Trophoblast cell (in vitro differentiated cells and primary cell): Measurements from ENCODE around the gene CCDC24.

ENCODE experiments used
- DNase-seq, 2 donors: peaks; one replicate each; pipeline ENCODE4 v3.0.0-alpha.2; 2016
- H2AFZ ChIP-seq: 2 replicates; pipeline ENCODE4 v1.6.1; 2013; ENCODE audit warnings: low read length, moderate library complexity, mild to moderate bottlenecking; ENCODE audit not compliant: insufficient read depth, poor library complexity
- H2AK5ac ChIP-seq: 2 replicates; pipeline ENCODE4 v1.6.1; 2013; ENCODE audit warnings: mild to moderate bottlenecking, low read length
- H2BK120ac ChIP-seq: 2 replicates; pipeline ENCODE4 v1.6.1; 2013; ENCODE audit warnings: low read length, mild to moderate bottlenecking, moderate library complexity; ENCODE audit not compliant: insufficient read depth, poor library complexity
- H2BK12ac ChIP-seq: 2 replicates; pipeline ENCODE4 v1.6.1; 2013; ENCODE audit warnings: mild to moderate bottlenecking, low read length, moderate library complexity
- H2BK5ac ChIP-seq: 2 replicates; pipeline ENCODE4 v1.6.1; 2013; ENCODE audit warnings: low read length, low read depth, moderate library complexity, mild to moderate bottlenecking; ENCODE audit not compliant: poor library complexity
- H3K14ac ChIP-seq: 2 replicates; pipeline ENCODE4 v1.6.1; 2013; ENCODE audit warnings: mild to moderate bottlenecking, low read length
- H3K18ac ChIP-seq: 2 replicates; pipeline ENCODE4 v1.6.1; 2013; ENCODE audit warnings: mild to moderate bottlenecking, low read length
- H3K23ac ChIP-seq: 2 replicates; pipeline ENCODE4 v1.6.1; 2013; ENCODE audit warnings: low read length
- H3K27ac ChIP-seq: 2 replicates; pipeline ENCODE4 v1.5.1; 2013; ENCODE audit warnings: low read depth, mild to moderate bottlenecking, inconsistent platforms, low read length, moderate library complexity
- H3K27me3 ChIP-seq: 2 replicates; pipeline ENCODE4 v1.6.1; 2013; ENCODE audit warnings: inconsistent platforms, mild to moderate bottlenecking, low read length, moderate library complexity; ENCODE audit not compliant: insufficient read depth
- H3K36me3 ChIP-seq, 2 experiments: 1 replicate in 1 of 2; 2 replicates in 1 of 2; pipeline ENCODE4 v1.6.1; 2013; ENCODE audit warnings: low read length in 2 of 2, mild to moderate bottlenecking in 2 of 2, moderate library complexity in 1 of 2; ENCODE audit not compliant: insufficient read depth in 2 of 2, control insufficient read depth in 1 of 2
- H3K4ac ChIP-seq: 2 replicates; pipeline ENCODE4 v1.6.1; 2013; ENCODE audit warnings: low read depth, mild to moderate bottlenecking, low read length, moderate library complexity
- H3K4me1 ChIP-seq, 2 experiments: 1 replicate in 1 of 2; 2 replicates in 1 of 2; pipeline ENCODE4 v1.6.1; 2013; ENCODE audit warnings: low read length in 2 of 2, mild to moderate bottlenecking in 2 of 2, moderate library complexity in 1 of 2; ENCODE audit not compliant: insufficient read depth in 2 of 2, control insufficient read depth in 1 of 2
- H3K4me2 ChIP-seq: 2 replicates; pipeline ENCODE4 v1.6.1; 2013; ENCODE audit warnings: inconsistent platforms, mild to moderate bottlenecking, low read length, moderate library complexity
- H3K4me3 ChIP-seq: 2 replicates; pipeline ENCODE4 v1.5.1; 2013; ENCODE audit warnings: mild to moderate bottlenecking, low read depth, low read length, inconsistent platforms
- H3K79me1 ChIP-seq: one replicate; pipeline ENCODE4 v1.6.1; 2013; ENCODE audit warnings: low read length
- H3K79me2 ChIP-seq: 2 replicates; pipeline ENCODE4 v1.6.1; 2013; ENCODE audit warnings: low read length, mild to moderate bottlenecking; ENCODE audit not compliant: control insufficient read depth, insufficient read depth, poor library complexity
- H3K9ac ChIP-seq: 2 replicates; pipeline ENCODE4 v1.6.1; 2013; ENCODE audit warnings: mild to moderate bottlenecking, low read length
- H3K9me3 ChIP-seq: 2 replicates; pipeline ENCODE4 v1.6.1; 2013; ENCODE audit warnings: low read depth, mild to moderate bottlenecking, control low read depth, inconsistent platforms, low read length; ENCODE audit not compliant: insufficient read depth
- H4K12ac ChIP-seq: 2 replicates; pipeline ENCODE4 v1.6.1; 2013; ENCODE audit warnings: low read depth, mild to moderate bottlenecking, low read length, moderate library complexity
- H4K8ac ChIP-seq: 2 replicates; pipeline ENCODE4 v1.6.1; 2013; ENCODE audit warnings: low read depth, mild to moderate bottlenecking, low read length, moderate library complexity
- H4K91ac ChIP-seq: one replicate; pipeline ENCODE4 v1.6.1; 2013; ENCODE audit warnings: low read depth, mild to moderate bottlenecking, low read length, moderate library complexity
- WGBS: extraction: QIAGEN DNeasy Blood & Tissue Kit; methylation state at CpG from one replicate; pipeline ENCODE4 v1.1.7; 2013; ENCODE audit warnings: missing lambda C conversion rate; ENCODE audit not compliant: insufficient read length, insufficient coverage; ENCODE audit errors: extremely low coverage; 5-methylcytosine and 5-hydroxymethylcytosine counted together

The CCDC24 gene

DNA sequence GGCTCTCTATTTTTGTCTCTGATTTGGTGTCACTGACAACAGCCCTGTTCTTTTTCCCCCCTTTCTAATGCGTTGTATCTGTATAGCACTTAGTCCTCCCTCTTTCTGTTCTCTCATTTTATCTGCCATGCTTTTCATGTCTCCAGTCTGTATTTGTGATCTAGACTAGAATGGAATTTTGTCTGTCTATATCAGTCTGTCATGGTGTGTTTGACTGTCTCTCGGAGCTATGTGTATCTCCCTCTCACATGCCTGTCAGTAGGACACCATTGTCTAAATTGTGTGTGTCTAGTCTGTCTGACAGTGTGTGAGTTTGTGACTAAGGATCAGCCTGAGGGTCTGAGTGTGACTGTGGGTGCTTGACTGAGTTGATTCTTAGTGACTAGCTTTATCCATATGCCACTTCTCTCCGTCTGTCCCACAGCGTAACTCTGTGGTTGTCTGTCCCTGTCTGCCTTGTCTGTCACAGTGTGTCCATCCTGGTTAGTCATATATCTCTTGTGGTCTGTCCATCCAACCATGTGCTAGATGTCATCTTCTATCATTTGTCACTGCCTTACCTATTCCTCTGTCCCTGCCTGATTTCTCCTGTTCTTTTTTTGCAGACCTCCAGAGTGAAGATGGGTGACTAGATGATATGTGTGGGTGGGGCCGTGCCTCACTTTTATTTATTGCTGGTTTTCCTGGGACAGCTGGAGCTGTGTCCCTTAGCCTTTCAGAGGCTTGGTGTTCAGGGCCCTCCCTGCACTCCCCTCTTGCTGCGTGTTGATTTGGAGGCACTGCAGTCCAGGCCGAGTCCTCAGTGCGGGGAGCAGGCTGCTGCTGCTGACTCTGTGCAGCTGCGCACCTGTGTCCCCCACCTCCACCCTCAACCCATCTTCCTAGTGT is 13.8 kb upstream of the CCDC24 start:
- H4K12ac ChIP-seq: no peak overlapping the region
- H3K14ac ChIP-seq: no peak overlapping the region
- H3K9me3 ChIP-seq: no peaks in the 10 kb centered on the region
- H3K9ac ChIP-seq: peak overlapping the region; percentile 22
- peaks cover 16 to 22% of the 10 kb centered on the region in 2 experiments for H3K4me1 ChIP-seq
- H3K4ac ChIP-seq: no peak overlapping the region
- H3K27ac ChIP-seq: no peak overlapping the region
- H3K36me3 ChIP-seq: peaks cover 34% of the 10 kb centered on the region in 2 experiments
- no peak overlapping the region for H4K8ac ChIP-seq
- no peak overlapping the region for H3K18ac ChIP-seq
- H2AK5ac ChIP-seq: no peak overlapping the region
- peaks cover 17% of the 10 kb centered on the region for H3K79me1 ChIP-seq
- no peak overlapping the region for H2BK120ac ChIP-seq
- no peaks in the 10 kb centered on the region for H3K27me3 ChIP-seq
- H3K79me2 ChIP-seq: peaks cover 18% of the 10 kb centered on the region
- no peak overlapping the region for H3K4me3 ChIP-seq
- H2BK5ac ChIP-seq: no peak overlapping the region
- no peak for DNase-seq
- H2AFZ ChIP-seq: no peak overlapping the region
- no CpG with 5 or more reads among the region's 9 CpGs for WGBS
- H4K91ac ChIP-seq: no peak overlapping the region
- no peak overlapping the region for H3K23ac ChIP-seq
- H2BK12ac ChIP-seq: no peak overlapping the region
- H3K4me2 ChIP-seq: no peak overlapping the region

DNA sequence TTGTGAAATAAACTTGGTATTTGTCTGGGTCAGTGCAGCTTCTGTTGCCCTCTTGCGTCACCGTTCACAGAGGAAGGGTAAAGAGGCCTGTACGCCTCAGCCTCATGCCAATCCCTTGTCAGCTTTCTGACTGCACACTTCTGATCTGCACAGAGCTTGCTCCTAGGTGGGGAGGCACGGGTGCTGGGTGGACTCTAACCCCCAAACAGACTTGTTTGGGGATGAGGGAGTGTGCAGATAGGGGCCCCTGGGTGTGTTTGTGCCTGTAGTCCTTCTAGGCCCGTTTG is 13.2 kb upstream of the CCDC24 start:
- H2BK120ac ChIP-seq: no peak overlapping the region
- H3K14ac ChIP-seq: no peak overlapping the region
- no peak overlapping the region for H2AK5ac ChIP-seq
- H3K23ac ChIP-seq: no peak overlapping the region
- H3K9ac ChIP-seq: no peak overlapping the region
- peak overlapping the region; percentile 82 for H3K4me2 ChIP-seq
- no peak overlapping the region for H2AFZ ChIP-seq
- H3K4me3 ChIP-seq: no peak overlapping the region
- H3K9me3 ChIP-seq: no peaks in the 10 kb centered on the region
- peaks cover 18% of the 10 kb centered on the region for H3K79me2 ChIP-seq
- H3K4me1 ChIP-seq: peaks cover 16 to 22% of the 10 kb centered on the region in 2 experiments
- whole genome bisulfite sequencing: no CpG with 5 or more reads among the region's 5 CpGs
- peaks cover 37 to 38% of the 10 kb centered on the region in 2 experiments for H3K36me3 ChIP-seq
- peaks cover 17% of the 10 kb centered on the region for H3K79me1 ChIP-seq
- H4K12ac ChIP-seq: no peak overlapping the region
- H3K4ac ChIP-seq: no peak overlapping the region
- H3K18ac ChIP-seq: no peak overlapping the region
- H4K91ac ChIP-seq: no peak overlapping the region
- no peak overlapping the region for H2BK12ac ChIP-seq
- H3K27ac ChIP-seq: no peak overlapping the region
- H4K8ac ChIP-seq: no peak overlapping the region
- H3K27me3 ChIP-seq: no peaks in the 10 kb centered on the region
- no peak for DNase-seq
- no peak overlapping the region for H2BK5ac ChIP-seq

DNA sequence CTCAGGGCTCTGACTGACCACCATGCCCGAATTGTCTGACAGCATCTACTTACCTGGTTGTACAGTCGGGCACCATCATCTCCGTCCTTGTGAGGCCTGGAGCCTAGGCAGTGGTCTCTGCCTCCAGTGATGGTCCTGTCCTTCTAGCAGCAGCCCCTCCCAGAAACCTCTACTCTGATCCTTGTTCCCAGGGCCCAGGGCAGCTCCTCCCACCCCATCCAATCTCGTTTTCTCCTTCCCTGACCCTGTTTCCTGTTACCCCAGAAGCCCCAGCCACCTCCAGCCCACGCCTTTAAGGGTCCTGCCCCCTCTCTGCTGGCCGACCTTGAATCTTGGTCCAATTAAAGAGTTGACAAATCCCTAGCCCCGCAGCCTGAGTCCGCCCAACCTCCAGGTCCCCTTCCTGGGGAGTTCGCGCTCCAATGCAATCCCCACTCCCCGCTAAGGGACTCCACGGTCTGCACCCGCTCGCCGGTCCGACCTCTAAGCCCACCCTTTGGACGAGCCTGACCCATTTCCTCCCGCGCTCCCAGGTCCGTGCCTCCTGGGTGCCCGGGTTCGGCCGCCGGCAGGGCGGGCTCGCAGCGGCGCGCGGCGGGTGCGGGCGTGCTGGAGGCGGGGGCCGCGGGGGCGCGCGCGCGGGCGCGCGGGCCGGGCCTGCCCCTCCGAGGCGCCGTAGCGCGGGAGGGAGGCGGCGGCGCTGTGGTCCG is 12.7 kb upstream of the CCDC24 start, which contains the start of gene B4GALT2:
B4GALT2 (plus strand) TSS at position 660 of the 710 bp plus-strand sequence. CDS start 1,951 bp downstream, outside the sequence.
- H3K9me3 ChIP-seq: no peaks in the 10 kb centered on the region
- H3K23ac ChIP-seq: no peak within 1 kb of the TSS
- no peak within 1 kb of the TSS for H2BK5ac ChIP-seq
- peak within 1 kb of the TSS; percentile 82 for H3K4me2 ChIP-seq
- DNase-seq: peak in 1 of 2 donors; percentile 56
- WGBS: no CpG with 5 or more reads among the region's 54 CpGs
- H3K14ac ChIP-seq: peak within 1 kb of the TSS; percentile 92
- no peaks in the 10 kb centered on the region for H3K27me3 ChIP-seq
- H3K79me1 ChIP-seq: peaks cover 17% of the 10 kb centered on the region
- H3K4me3 ChIP-seq: peak within 1 kb of the TSS; percentile 76
- H4K91ac ChIP-seq: peak within 1 kb of the TSS; percentile 85
- peak within 1 kb of the TSS; percentile 85 for H2AFZ ChIP-seq
- peak within 1 kb of the TSS; percentile 65 for H2BK120ac ChIP-seq
- peak within 1 kb of the TSS; percentile 88 for H4K8ac ChIP-seq
- H2BK12ac ChIP-seq: peak within 1 kb of the TSS; percentile 33
- H3K9ac ChIP-seq: peak within 1 kb of the TSS; percentile 73
- peaks cover 18% of the 10 kb centered on the region for H3K79me2 ChIP-seq
- H3K36me3 ChIP-seq: peaks cover 37 to 40% of the 10 kb centered on the region in 2 experiments
- H3K4ac ChIP-seq: peak within 1 kb of the TSS; percentile 75
- peaks cover 16 to 22% of the 10 kb centered on the region in 2 experiments for H3K4me1 ChIP-seq
- peak within 1 kb of the TSS; percentile 83 for H3K18ac ChIP-seq
- peak within 1 kb of the TSS; percentile 71 for H2AK5ac ChIP-seq
- H3K27ac ChIP-seq: peak within 1 kb of the TSS; percentile 36
- H4K12ac ChIP-seq: peak within 1 kb of the TSS; percentile 56

DNA sequence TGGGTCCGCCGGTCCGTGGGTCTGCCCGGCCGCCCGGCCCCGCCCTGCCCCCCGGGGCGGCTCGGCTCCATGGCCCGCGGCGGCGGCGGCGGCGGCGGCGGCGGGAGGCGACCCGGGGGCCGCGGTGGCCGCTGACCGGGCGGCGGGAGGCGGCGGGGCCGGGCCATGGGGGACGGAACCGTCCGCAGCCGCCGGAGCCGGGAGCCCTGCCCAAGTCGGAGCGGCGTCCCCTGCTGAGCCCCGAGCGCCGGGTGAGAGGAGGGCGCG is 12.2 kb upstream of the CCDC24 start:
- H3K23ac ChIP-seq: no peak overlapping the region
- no peak overlapping the region for H2BK12ac ChIP-seq
- peak overlapping the region; percentile 84 for H4K91ac ChIP-seq
- H3K9me3 ChIP-seq: no peaks in the 10 kb centered on the region
- peak overlapping the region; percentile 47 for H3K9ac ChIP-seq
- peak overlapping the region; percentile 41 for H3K4ac ChIP-seq
- no CpG with 5 or more reads among the region's 45 CpGs for WGBS
- peak overlapping the region; percentile 76 for H3K4me3 ChIP-seq
- peak overlapping the region; percentile 73 for H3K4me2 ChIP-seq
- peak overlapping the region; percentile 72 for H3K14ac ChIP-seq
- peaks cover 13 to 22% of the 10 kb centered on the region in 2 experiments for H3K4me1 ChIP-seq
- no peaks in the 10 kb centered on the region for H3K27me3 ChIP-seq
- H4K8ac ChIP-seq: peak overlapping the region; percentile 79
- peak overlapping the region; percentile 36 for H3K27ac ChIP-seq
- peaks cover 39 to 41% of the 10 kb centered on the region in 2 experiments for H3K36me3 ChIP-seq
- peaks cover 17% of the 10 kb centered on the region for H3K79me1 ChIP-seq
- H2BK5ac ChIP-seq: no peak overlapping the region
- no peak overlapping the region for H4K12ac ChIP-seq
- no peak for DNase-seq
- peak overlapping the region; percentile 65 for H2BK120ac ChIP-seq
- no peak overlapping the region for H2AK5ac ChIP-seq
- peak overlapping the region; percentile 71 for H3K18ac ChIP-seq
- H2AFZ ChIP-seq: peak overlapping the region; percentile 47
- peaks cover 18% of the 10 kb centered on the region for H3K79me2 ChIP-seq
